HFF-Myc (cell line): ENCODE results near the gene ERMN.

Experiments
- DNase-seq: peaks from one replicate; pipeline ENCODE4 v3.0.0-alpha.2; 2011; ENCODE audit warnings: low read depth; ENCODE audit errors: extremely low read depth
- H3K4me3 ChIP-seq: replicated peaks from 2 replicates; pipeline ENCODE4 v1.5.1; 2011; ENCODE audit warnings: low read depth, mild to moderate bottlenecking, control low read depth, low read length
- TF ChIP-seq, protein P1 (sequence below): IDR thresholded peaks from 2 replicates; pipeline ENCODE4 v1.5.1; 2012; ENCODE audit warnings: mild to moderate bottlenecking, low read depth, low read length, control low read depth; ENCODE audit errors: missing control alignments

The ERMN gene

DNA sequence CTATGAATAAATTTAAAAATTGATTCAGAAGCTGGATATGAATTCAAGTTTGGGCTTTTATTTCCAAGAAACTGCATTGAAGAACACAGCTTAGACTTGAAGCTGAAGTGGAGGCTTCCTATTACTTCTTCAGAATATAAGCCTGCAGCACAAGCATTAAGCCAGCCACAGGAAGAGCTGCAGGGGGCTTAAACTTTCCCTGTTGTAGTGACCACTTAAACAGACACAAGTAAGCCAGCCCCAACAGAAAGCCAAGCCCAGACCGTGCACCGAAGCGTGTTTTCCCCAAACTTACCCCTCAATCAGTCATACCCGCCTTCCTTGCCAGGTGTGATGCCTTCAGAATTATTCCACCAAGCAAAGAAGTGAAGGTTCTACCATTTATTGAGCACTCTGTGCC, 28.7 kb downstream of the ERMN start:
- TF ChIP-seq, protein P1, sequence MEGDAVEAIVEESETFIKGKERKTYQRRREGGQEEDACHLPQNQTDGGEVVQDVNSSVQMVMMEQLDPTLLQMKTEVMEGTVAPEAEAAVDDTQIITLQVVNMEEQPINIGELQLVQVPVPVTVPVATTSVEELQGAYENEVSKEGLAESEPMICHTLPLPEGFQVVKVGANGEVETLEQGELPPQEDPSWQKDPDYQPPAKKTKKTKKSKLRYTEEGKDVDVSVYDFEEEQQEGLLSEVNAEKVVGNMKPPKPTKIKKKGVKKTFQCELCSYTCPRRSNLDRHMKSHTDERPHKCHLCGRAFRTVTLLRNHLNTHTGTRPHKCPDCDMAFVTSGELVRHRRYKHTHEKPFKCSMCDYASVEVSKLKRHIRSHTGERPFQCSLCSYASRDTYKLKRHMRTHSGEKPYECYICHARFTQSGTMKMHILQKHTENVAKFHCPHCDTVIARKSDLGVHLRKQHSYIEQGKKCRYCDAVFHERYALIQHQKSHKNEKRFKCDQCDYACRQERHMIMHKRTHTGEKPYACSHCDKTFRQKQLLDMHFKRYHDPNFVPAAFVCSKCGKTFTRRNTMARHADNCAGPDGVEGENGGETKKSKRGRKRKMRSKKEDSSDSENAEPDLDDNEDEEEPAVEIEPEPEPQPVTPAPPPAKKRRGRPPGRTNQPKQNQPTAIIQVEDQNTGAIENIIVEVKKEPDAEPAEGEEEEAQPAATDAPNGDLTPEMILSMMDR: no peak
- DNase-seq: no peak
- H3K4me3 ChIP-seq: no peak overlapping the region

DNA sequence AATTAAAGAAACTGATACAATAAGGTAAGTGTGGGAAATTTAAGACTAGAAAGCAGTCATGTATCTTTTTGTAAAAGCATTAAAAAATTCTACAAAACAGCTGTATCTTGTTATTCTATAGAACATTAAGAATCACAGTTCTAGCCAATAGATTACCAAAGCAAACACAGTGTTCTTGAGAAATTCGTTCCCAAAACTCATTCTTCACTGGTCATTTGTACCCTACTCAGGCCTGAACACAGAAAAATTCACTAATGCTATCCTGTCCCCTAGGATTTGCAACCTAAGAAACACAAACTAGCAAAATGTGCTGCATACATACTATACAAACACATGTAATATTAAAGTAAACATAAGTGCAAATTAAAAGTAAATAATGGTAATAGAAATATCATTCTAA, 29.1 kb downstream of the ERMN start:
- no peak overlapping the region for H3K4me3 ChIP-seq
- TF ChIP-seq, protein P1: no peak
- no peak for DNase-seq

DNA sequence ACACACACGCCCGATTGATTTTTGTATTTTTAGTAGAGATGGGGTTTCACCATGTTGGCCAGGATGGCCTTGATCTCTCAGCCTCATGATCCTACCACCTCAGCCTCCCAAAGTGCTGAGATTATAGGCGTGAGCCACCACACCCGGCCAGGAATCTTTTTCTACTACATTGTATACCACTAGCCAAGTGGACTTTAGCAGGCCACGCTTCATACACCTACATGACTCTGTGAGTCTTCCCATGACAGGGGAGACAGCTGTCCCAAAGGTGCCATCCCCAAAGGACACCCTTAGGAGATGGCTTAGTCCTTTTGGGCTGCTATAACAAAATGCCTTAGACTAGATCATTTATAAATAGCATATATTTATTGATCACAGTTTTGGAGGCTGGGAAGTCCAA, 32.8 kb downstream of the ERMN start:
- H3K4me3 ChIP-seq: no peak overlapping the region
- TF ChIP-seq, protein P1: no peak
- DNase-seq: no peak

DNA sequence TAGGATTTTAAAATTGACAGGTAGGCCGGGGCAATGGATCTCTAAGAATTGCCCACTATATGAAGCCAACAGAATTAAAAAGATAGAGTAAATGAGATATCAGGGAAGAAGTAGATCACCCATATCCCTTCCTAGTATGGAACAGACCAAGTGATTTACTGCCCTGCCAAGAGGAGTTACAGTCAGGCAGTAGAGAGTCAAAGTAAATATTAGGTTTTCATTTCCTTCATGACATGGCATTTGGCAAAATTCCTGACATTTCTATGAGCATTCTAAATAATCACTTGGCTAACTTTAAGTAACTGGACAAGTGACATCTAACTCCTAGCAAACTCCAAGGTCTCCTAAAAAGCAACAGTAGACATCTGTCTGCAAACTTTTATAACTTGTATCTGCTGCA, 34.6 kb downstream of the ERMN start:
- no peak overlapping the region for H3K4me3 ChIP-seq
- no peak for DNase-seq
- TF ChIP-seq, protein P1: no peak

DNA sequence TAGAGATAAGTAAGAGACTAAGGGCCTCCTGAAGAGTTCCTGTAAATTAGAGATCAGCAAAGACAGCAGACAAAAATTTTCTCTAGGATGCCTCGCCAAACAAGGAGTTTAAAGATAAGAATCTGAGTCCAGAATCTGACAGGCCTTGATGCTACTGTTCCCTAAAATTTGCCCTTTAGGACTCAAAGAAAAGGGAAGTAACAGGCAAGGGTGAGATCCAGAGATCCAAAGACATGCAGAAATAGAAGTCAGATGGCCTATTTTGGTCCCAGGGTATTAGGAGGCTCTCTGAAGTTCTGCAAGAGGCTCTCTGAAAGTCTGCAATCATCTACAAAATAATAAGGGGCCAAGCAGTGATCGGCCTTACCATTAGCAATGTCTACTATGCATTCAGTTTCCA, 35.1 kb downstream of the ERMN start:
- no peak for DNase-seq
- TF ChIP-seq, protein P1: no peak

DNA sequence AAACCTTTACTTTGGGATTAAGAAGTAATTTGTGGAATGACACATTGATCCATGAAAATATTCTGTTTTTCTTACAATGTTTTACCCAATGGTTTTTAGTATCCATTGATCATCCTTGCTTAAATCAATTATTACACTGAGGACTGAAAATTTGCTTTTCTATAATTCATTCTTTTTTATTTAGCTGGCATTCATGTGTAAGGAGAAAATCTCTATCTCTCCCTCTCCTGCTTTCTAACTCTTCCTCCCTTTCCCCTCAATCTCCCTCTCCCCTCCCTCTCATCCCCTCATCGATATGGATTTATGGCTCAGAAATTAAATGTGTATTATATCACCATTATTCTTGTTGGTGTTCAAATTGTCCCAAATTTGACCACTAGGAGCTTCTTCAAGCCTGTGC, 38.5 kb downstream of the ERMN start:
- no peak for DNase-seq
- H3K4me3 ChIP-seq: no peak overlapping the region
- TF ChIP-seq, protein P1: no peak

More for the DNA sequence above, 35.1 kb downstream of the ERMN start:
- no peak overlapping the region for H3K4me3 ChIP-seq

DNA sequence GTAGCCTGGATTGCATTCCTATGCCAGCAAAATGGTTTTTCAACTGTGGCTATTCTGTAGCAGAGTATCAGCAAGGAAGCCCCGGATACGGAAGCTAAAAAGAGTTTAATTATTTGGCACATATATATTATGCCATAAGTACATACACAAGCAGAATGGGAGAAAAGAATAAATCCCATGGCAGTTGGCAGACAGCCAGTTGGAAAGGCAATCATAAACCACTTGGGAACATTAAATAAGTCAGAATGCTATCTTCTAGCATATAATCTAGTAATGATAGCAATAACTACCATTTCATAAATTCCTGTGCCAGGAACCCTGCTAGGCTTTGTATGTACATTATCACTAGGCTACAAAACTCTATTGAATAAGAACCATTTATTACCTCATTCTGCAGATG, 42.2 kb downstream of the ERMN start:
- DNase-seq: no peak
- no peak overlapping the region for H3K4me3 ChIP-seq
- TF ChIP-seq, protein P1: no peak
